GM12873 (cell line): ENCODE measurements around the gene RTN4.

Source experiments
- TF ChIP-seq, protein P1 (sequence below): IDR thresholded peaks from 2 replicates; pipeline ENCODE4 v1.5.1; 2012; ENCODE audit warnings: low read depth, mild to moderate bottlenecking, moderate library complexity, low read length, control low read depth; ENCODE audit not compliant: insufficient read depth; ENCODE audit errors: missing control alignments

Gene RTN4

DNA sequence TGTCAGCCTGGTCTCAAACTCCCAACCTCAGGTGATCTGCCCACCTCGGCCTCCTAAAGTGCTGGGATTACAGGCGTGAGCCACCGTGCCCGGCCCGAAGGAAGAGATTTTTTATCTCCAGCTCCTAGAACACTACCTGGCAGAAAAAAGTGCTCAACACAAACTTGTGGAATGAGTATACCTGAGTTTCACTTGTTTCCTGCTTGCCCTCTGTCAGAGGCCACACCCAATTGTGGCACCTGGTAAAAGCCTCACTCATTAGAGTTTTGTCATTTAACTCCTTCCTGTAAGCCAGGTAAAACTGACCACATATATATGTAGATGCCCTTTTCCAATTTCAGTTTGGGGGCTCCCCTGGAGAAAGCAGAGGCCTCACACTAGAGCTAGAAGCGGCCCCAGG, 42.2 kb upstream of the RTN4 start:
- TF ChIP-seq, protein P1, sequence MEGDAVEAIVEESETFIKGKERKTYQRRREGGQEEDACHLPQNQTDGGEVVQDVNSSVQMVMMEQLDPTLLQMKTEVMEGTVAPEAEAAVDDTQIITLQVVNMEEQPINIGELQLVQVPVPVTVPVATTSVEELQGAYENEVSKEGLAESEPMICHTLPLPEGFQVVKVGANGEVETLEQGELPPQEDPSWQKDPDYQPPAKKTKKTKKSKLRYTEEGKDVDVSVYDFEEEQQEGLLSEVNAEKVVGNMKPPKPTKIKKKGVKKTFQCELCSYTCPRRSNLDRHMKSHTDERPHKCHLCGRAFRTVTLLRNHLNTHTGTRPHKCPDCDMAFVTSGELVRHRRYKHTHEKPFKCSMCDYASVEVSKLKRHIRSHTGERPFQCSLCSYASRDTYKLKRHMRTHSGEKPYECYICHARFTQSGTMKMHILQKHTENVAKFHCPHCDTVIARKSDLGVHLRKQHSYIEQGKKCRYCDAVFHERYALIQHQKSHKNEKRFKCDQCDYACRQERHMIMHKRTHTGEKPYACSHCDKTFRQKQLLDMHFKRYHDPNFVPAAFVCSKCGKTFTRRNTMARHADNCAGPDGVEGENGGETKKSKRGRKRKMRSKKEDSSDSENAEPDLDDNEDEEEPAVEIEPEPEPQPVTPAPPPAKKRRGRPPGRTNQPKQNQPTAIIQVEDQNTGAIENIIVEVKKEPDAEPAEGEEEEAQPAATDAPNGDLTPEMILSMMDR: no peak

GRCh38 chr2:55090702-55091101, 40.5 kb upstream of the RTN4 start:
- TF ChIP-seq, protein P1: no peak

DNA sequence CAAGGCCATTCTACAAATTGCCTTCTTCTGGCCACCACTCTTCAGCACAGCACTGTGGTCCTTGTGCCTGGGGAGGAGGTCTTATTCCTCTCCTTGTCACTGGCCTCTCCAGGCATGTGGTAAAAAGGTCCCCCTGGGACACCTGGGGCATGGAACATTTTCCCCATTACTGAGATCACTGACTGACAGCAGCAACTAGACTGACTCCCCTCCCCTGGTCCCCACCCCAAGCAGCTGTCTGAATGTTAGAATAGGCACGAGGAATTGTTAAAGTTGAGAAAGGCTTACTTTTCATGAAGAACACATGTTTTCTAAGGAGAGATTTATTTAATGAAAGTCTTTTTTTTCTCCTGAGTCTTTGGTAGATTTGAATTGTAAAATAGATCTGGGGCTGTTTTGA, 39.5 kb upstream of the RTN4 start:
- TF ChIP-seq, protein P1: no peak

DNA sequence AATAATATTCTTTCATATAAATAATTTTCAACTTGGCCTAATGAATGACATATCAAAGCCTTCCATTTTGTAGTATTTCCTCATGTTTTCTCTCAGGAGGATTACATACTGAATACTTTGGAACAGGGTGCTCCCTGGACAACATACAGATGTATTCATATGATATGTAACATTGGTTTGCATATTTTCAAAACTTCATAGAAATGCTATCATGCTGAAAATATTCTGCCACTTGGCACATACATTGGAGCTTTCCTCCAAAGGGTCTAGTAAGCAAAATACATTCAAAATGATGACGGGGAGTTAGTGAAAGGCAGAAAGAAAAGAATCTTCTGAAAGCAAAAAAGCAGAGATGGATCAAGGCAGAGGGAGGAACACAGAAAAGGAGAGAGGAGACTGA, 38.1 kb upstream of the RTN4 start:
- TF ChIP-seq, protein P1: no peak

- TF ChIP-seq, protein P1: no peak
Observed at GRCh38 chr2:55087936-55088335, 37.7 kb upstream of the RTN4 start.

DNA sequence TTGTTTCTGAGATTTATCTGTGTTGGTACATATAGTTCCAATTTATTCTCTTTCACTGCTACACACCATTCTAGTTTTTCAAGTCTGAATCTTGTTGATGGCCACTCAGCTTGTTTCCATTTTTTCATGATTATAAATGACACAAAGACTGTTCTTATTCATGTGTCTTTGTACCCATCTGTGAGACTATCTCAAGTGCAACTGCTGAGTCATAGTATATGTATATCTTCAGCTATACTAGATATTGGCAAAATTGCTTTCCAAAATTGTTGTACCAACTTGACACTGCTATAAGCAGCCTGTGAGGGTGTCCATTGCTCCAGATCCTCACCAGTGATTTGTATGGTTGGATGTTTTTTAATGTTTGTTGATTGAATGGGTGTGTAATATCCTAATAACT, 37.2 kb upstream of the RTN4 start:
- TF ChIP-seq, protein P1: no peak

DNA sequence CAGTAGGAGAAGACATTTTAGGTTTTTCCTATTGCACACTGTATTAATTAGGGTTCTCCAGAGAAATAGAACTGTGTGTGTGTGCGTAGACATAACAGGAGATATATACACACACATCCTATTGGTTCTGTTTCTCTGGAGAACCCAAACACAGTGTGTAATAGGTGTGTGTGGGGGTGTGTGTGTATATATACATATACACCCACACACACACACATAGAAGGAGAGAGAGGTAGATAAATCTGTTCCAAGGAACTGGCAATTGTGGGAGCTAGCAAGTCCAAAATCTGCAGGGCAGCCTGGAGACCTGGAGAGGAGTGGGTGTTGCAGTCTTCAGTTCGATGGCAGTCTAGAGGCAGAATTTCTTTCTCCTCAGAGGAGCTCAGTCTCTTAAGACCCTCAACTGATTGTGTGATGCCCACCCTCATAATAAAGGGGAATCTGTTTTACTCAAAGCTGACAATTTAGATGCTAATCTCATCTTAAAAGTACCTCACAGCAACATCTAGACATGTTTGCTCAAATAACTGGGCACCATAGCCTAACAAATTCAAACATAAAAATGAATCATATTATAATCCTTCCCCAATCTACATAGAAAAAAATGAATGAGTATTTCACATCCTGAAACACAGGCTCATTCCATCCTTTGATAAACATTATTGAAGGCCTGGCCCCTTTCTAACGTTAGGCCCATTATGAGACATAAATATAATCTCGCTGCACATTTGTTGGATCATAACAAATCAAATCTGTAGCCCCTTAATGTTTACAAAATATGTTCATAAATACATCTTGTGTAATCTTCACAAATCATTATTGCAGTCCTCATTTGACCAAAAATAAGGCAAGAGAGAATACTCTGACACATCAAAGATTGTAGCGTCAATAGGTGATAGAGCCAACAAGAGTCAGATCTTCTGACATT, 35.1 kb upstream of the RTN4 start:
- TF ChIP-seq, protein P1: no peak
